ENCODE data around the gene THTPA. TPM values are rescaled to one million over a fixed set of nuclear protein-coding genes. Genes with fewer than 3 reads are reported as not detected.

THTPA gene
- total RNA-seq, 1 donor from 2014 or later: 4.5 TPM

GRCh38 chr14:23573384-23574015, 17.4 kb downstream of the THTPA start:
- no peak overlapping the region for H3K4me3 ChIP-seq (ENCODE audit: low read depth, low read length)
- no peaks in the 10 kb centered on the region for H3K36me3 ChIP-seq (ENCODE audit: control insufficient read depth, insufficient read depth, low read length)
- H3K27me3 ChIP-seq (ENCODE audit: control insufficient read depth, insufficient read depth, low read length): peaks cover 23% of the 10 kb centered on the region
- peak; percentile 70 for FAIRE-seq
- no peak for TF ChIP-seq CTCF (IDR thresholded peaks at IDR 0.05; ENCODE audit: insufficient read depth, low read length, severe bottlenecking)
- no peak for DNase-seq (ENCODE audit: low read depth)

GRCh38 chr14:23577004-23577681, 21.1 kb downstream of the THTPA start:
- no peak for TF ChIP-seq CTCF (IDR thresholded peaks at IDR 0.05; ENCODE audit: insufficient read depth, low read length, severe bottlenecking)
- no peaks in the 10 kb centered on the region for H3K36me3 ChIP-seq (ENCODE audit: control insufficient read depth, insufficient read depth, low read length)
- no peak for DNase-seq (ENCODE audit: low read depth)
- H3K27me3 ChIP-seq (ENCODE audit: control insufficient read depth, insufficient read depth, low read length): peaks cover 29% of the 10 kb centered on the region
- no peak for FAIRE-seq
- no peak overlapping the region for H3K4me3 ChIP-seq (ENCODE audit: low read depth, low read length)

GRCh38 chr14:23577710-23578392, 21.8 kb downstream of the THTPA start:
- Histone ChIP-seq H3K36me3 (ENCODE audit: control insufficient read depth, insufficient read depth, low read length) (no peaks in the 10 kb centered on the region), H3K27me3 (ENCODE audit: control insufficient read depth, insufficient read depth, low read length) (peaks cover 29% of the 10 kb centered on the region), H3K4me3 (ENCODE audit: low read depth, low read length) (no peak overlapping the region)
- no peak for FAIRE-seq
- DNase-seq (ENCODE audit: low read depth): no peak
- no peak for TF ChIP-seq CTCF (IDR thresholded peaks at IDR 0.05; ENCODE audit: insufficient read depth, low read length, severe bottlenecking)

GRCh38 chr14:23578560-23579310, 22.7 kb downstream of the THTPA start, which contains the start of gene JPH4:
Gene JPH4, minus strand, starts transcription at chr14:23578790. Its CDS starts 1,337 bp downstream, at chr14:23577453.
- FAIRE-seq: no peak
- H3K4me3 ChIP-seq (ENCODE audit: low read depth, low read length): no peak within 1 kb of the TSS
- no peaks in the 10 kb centered on the region for H3K36me3 ChIP-seq (ENCODE audit: control insufficient read depth, insufficient read depth, low read length)
- DNase-seq (ENCODE audit: low read depth): no peak
- no peak for TF ChIP-seq CTCF (IDR thresholded peaks at IDR 0.05; ENCODE audit: insufficient read depth, low read length, severe bottlenecking)
- H3K27me3 ChIP-seq (ENCODE audit: control insufficient read depth, insufficient read depth, low read length): peaks cover 29% of the 10 kb centered on the region

- Histone ChIP-seq H3K27me3 (ENCODE audit: control insufficient read depth, insufficient read depth, low read length) (peaks cover 29% of the 10 kb centered on the region), H3K36me3 (ENCODE audit: control insufficient read depth, insufficient read depth, low read length) (no peaks in the 10 kb centered on the region), H3K4me3 (ENCODE audit: low read depth, low read length) (no peak overlapping the region)
- FAIRE-seq (no peak), DNase-seq (ENCODE audit: low read depth) (no peak)
- no peak for TF ChIP-seq CTCF (IDR thresholded peaks at IDR 0.05; ENCODE audit: insufficient read depth, low read length, severe bottlenecking)
These were observed 23.2 kb downstream of the THTPA start for GRCh38 chr14:23579311-23579630.
